Effector memory CD4-positive, alpha-beta T cell (primary cell): ENCODE data around the gene PLPP6.
"Not testable (repeated sequence)": the region's sequence is repeated elsewhere in the genome, so short reads cannot be mapped to it uniquely, and the experiment has no call there.

Experiments
- DNase-seq, 3 donors: peaks; one replicate each; pipeline ENCODE4 v3.0.0-alpha.2; 2020
- H3K27ac ChIP-seq: 2 replicates; pipeline ENCODE4 v1.7.0; 2013; ENCODE audit warnings: mild to moderate bottlenecking, low read length, moderate library complexity; ENCODE audit not compliant: insufficient read depth, poor library complexity, severe bottlenecking
- H3K27me3 ChIP-seq: replicated peaks from 2 replicates; pipeline ENCODE4 v1.7.0; 2013; ENCODE audit warnings: mild to moderate bottlenecking, low read length; ENCODE audit not compliant: insufficient read depth, control insufficient read depth, poor library complexity, severe bottlenecking
- H3K36me3 ChIP-seq: 2 replicates; pipeline ENCODE4 v1.7.0; 2013; ENCODE audit warnings: mild to moderate bottlenecking, low read length, moderate library complexity; ENCODE audit not compliant: control insufficient read depth, insufficient read depth
- H3K4me1 ChIP-seq: 2 replicates; pipeline ENCODE4 v1.7.0; 2013; ENCODE audit warnings: low read length, mild to moderate bottlenecking; ENCODE audit not compliant: control insufficient read depth, insufficient read depth, poor library complexity, severe bottlenecking
- H3K4me3 ChIP-seq: 2 replicates; pipeline ENCODE4 v1.7.0; 2013; ENCODE audit warnings: low read length, low read depth, mild to moderate bottlenecking; ENCODE audit not compliant: insufficient read depth, poor library complexity, severe bottlenecking
- H3K9me3 ChIP-seq: 2 replicates; pipeline ENCODE4 v1.7.0; 2013; ENCODE audit warnings: mild to moderate bottlenecking, low read length, moderate library complexity; ENCODE audit not compliant: control insufficient read depth

The PLPP6 gene

DNA sequence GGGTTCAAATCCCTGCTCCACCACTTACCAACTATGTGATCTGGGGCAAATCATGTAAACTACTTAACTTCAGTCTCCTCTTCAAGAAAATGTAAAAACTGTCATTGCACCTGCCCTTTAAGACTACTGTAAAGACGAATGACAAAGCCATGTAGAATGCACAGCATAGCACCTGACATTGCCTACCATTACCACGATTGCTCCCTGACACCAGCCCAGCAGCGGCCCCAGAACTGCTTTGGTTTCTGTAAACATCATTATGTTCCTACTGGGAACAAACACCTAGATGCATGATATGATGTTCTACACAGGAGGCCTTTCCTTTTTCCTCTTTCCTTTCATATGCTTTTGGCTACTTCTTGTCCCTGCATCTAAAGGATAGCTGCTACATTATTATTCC lies 23.1 kb upstream of the PLPP6 start:
- Histone ChIP-seq H3K27ac (no peak overlapping the region), H3K36me3 (no peaks in the 10 kb centered on the region), H3K9me3 (no peaks in the 10 kb centered on the region), H3K4me1 (no peaks in the 10 kb centered on the region), H3K27me3 (no peaks in the 10 kb centered on the region), H3K4me3 (no peak overlapping the region)
- DNase-seq = no peak

DNA sequence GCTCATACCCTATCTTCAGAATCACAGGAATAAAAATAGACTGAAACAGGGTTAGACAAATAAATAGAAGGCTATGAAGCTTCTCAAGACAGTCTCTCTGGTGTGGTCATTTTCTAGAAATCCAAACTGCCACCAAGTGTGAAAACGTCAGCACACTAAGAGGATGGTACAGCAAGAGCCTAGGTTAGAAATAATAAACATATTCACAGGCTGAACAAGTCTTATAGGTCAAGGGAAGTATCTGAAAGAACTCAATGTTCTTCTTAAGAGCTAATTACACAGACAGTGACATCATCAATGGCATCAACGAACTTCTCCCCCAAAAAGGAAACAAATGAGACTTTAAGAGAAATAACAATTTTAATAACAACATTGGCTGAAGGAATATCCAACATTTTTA lies 22.7 kb upstream of the PLPP6 start:
- Histone ChIP-seq H3K4me1 (no peaks in the 10 kb centered on the region), H3K27ac (no peak overlapping the region), H3K27me3 (no peaks in the 10 kb centered on the region), H3K4me3 (no peak overlapping the region), H3K9me3 (no peaks in the 10 kb centered on the region), H3K36me3 (no peaks in the 10 kb centered on the region)
- DNase-seq = no peak

DNA sequence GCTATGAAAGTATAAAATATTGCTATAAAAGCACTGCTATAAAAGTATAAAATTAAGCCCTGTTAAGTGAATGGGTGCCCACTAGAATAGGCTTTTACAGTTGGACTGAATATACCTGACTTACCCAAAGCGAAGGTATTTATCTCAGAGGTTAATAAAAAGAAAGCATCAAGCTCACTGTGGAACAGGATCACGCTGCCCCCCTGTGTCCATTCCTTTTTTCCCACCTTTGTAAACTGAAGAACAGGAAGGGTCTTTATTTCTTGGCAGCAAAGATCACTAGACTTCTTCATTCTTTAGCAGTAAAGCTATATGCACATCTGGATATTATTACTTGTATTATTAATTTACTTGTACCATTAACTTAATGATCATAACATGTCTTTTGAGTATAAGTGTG lies 22.1 kb upstream of the PLPP6 start:
- no peaks in the 10 kb centered on the region for H3K9me3 ChIP-seq
- peak in 2 of 3 donors; percentile 24 to 30 for DNase-seq
- no peaks in the 10 kb centered on the region for H3K27me3 ChIP-seq
- no peak overlapping the region for H3K27ac ChIP-seq
- no peak overlapping the region for H3K4me3 ChIP-seq
- no peaks in the 10 kb centered on the region for H3K4me1 ChIP-seq
- H3K36me3 ChIP-seq = no peaks in the 10 kb centered on the region

DNA sequence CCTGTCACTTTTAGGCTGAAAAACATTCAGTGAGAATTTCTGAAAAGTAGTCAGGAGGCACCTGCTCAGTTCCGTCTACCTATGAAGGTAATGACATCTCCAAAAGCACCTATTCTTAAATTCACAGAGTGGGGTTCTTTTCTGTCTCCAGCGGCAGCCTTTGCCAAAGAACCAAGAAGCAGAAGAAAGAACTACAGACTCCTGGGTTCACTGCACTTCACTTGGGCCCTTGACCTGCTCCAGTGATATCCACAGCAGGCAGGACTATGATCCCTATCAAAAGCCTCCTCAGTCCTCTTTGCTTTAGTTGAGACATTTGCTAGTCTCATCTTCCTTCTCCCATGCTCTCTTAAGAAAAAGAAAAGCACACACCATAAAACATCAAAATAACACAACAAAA lies 19.7 kb upstream of the PLPP6 start:
- Histone ChIP-seq H3K27ac (no peak overlapping the region), H3K9me3 (no peaks in the 10 kb centered on the region), H3K27me3 (no peaks in the 10 kb centered on the region), H3K36me3 (no peaks in the 10 kb centered on the region), H3K4me1 (no peaks in the 10 kb centered on the region), H3K4me3 (no peak overlapping the region)
- DNase-seq = no peak

DNA sequence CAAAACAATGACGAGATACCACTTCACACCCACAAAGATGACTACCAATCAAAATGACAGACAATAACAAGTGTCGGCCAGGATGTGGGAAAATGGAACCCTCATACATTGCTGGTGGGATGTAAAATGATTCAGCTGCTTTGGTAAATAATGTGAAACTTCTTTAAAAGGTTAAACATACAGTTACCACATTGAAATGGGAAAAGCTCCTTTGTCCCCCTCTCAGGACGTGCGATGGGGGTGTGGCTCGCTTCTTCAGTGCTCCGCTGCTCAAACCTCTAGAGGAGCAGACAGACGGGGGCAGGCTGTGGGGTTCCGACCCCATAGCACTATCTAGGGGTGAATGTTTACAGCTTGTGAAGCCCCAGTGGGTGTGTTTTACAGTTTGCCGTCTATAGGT lies 8.0 kb upstream of the PLPP6 start:
- Histone ChIP-seq H3K27me3 (no peaks in the 10 kb centered on the region), H3K4me3 (no peak overlapping the region), H3K4me1 (no peaks in the 10 kb centered on the region), H3K36me3 (no peaks in the 10 kb centered on the region), H3K9me3 (no peaks in the 10 kb centered on the region), H3K27ac (no peak overlapping the region)
- DNase-seq = no peak

DNA sequence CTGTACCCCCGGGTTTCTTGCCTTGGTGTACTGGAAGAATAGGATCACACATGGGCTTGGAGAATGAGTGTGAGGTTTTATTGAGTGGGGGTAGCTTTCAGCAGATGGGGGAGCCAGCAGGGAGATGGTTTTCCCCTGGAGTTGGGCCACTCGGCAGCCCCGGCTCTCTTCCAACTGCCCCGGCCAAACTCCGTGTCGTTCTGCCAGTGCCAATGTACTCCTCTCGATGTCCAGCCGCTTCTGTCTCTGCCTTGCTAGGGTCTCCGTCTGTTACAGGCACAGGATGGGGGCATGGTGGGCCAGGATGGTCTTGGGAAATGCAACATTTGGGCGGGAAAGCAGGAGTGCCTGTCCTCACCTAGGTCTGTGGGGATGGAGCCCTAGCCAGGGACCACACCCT lies 7.6 kb upstream of the PLPP6 start:
- no peaks in the 10 kb centered on the region for H3K36me3 ChIP-seq
- H3K4me3 ChIP-seq = no peak overlapping the region
- H3K27me3 ChIP-seq = no peaks in the 10 kb centered on the region
- no peaks in the 10 kb centered on the region for H3K4me1 ChIP-seq
- no peak overlapping the region for H3K27ac ChIP-seq
- H3K9me3 ChIP-seq = no peaks in the 10 kb centered on the region
- DNase-seq = no peak

DNA sequence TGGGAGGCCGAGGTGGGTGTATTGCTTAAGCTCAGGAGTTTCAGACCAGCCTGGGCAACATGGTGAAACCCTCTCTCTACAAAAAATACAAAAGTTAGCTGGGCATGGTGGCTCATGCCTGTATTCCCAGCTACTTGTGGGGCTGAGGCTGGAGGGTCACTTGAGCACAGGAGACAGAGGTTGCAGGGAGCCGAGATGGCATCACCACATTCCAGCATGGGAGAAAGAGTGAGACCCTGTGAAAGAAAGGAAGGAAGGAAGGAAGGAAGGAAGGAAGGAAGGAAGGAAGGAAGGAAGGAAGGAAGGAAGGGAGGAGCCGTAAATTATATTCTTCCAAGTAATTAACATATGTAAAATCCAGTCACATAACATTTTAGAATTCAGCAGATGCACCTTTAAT lies 5.9 kb upstream of the PLPP6 start:
- not testable (repeated sequence) for H3K36me3 ChIP-seq, H3K27me3 ChIP-seq, DNase-seq, H3K4me1 ChIP-seq, H3K9me3 ChIP-seq, H3K27ac ChIP-seq, H3K4me3 ChIP-seq

DNA sequence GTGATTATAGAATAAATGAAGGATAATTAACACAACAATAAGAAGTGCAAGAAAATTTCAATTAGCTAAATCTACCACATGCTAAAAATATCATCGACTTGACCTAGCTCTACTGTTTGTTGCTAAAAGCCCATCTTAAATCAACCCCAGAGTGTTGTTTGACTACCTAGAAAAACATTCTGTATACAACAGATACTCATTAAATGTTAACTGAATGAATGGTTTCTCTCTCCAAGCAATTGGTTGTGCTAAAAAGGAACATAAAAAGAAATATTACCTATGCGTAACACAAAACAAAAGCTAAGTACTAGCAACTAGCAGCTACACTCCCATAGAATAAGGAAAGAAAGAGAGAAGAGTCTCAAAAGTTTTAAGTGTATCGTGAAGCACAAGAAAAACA lies 5.5 kb upstream of the PLPP6 start:
- Histone ChIP-seq H3K27me3 (no peaks in the 10 kb centered on the region), H3K4me3 (no peak overlapping the region), H3K4me1 (peaks cover 3% of the 10 kb centered on the region), H3K9me3 (no peaks in the 10 kb centered on the region), H3K27ac (no peak overlapping the region), H3K36me3 (no peaks in the 10 kb centered on the region)
- DNase-seq = no peak

DNA sequence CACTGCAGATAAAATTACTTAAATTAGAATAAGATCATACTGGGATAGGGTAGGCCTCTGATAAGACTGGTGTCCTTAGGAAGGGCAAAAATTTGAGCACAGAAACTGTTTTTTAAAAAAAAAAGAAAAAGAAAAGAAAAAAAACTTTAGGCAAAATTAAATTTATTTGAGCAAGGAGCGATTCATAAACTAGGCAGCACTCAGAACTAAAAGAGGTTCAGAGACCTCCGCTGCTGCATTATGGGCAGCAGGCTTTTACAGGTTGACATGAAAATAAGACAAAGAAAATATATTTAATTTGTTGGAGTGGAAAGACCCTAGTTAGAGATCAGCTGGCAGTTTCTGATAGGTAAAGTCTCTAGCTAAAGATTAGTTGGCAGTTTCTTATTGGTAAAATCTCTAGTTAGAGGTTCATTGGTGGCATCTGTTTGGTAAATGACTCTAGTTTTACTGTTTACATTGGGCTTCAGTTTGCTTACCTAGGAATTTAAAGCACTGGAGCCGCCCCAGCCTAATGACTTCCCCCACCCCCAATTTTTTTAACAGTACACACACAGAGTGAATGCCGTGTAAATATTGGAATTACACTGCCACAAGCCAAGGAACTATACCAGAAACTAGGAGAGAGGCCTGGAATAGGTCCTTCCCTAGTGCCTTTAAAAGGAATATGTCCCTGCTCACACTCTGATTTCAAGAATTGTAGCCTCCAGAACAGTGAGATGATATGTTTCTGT lies 4.5 kb upstream of the PLPP6 start:
- no peak overlapping the region for H3K27ac ChIP-seq
- no peak overlapping the region for H3K4me3 ChIP-seq
- no peaks in the 10 kb centered on the region for H3K36me3 ChIP-seq
- no peaks in the 10 kb centered on the region for H3K9me3 ChIP-seq
- peaks cover 8% of the 10 kb centered on the region for H3K4me1 ChIP-seq
- H3K27me3 ChIP-seq = no peaks in the 10 kb centered on the region
- DNase-seq = no peak

DNA sequence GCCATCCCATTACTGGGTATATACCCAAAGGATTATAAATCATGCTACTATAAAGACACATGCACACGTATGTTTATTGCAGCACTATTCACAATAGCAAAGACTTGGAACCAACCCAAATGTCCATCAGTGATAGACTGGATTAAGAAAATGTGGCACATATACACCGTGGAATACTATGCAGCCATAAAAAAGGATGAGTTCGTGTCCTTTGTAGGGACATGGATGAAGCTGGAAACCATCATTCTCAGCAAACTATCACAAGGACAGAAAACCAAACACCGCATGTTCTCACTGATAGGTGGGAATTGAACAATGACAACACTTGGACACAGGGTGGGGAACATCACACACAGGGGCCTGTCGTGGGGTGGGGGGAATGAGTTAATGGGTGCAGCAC lies 1.4 kb upstream of the PLPP6 start:
- H3K9me3 ChIP-seq, H3K4me3 ChIP-seq, H3K36me3 ChIP-seq, H3K27me3 ChIP-seq, DNase-seq, H3K27ac ChIP-seq: not testable (repeated sequence)
- peaks cover 32% of the 10 kb centered on the region for H3K4me1 ChIP-seq
